GM23338 (cell line): ENCODE data around the gene MICAL3. TPM values are rescaled to one million over a fixed set of nuclear protein-coding genes. Genes with fewer than 3 reads are reported as not detected.

Experiments
- ATAC-seq: fragments of 200-7000 bp; cut with Tn5 transposase; 3 replicates; pipeline ENCODE4 v1.9.1; 2020
- DNase-seq: peaks from one replicate; pipeline ENCODE4 v3.0.0-alpha.2; 2015; ENCODE audit warnings: low spot score
- H2AFZ ChIP-seq: fragments of 200-600 bp; sonication (generic); 2 replicates; pipeline ENCODE4 v1.8.0; 2016; ENCODE audit warnings: antibody characterized with exemption, mild to moderate bottlenecking, moderate library complexity
- H3F3A ChIP-seq: fragments of 200-600 bp; sonication (generic); replicated peaks from 2 replicates; pipeline ENCODE4 v1.8.0; 2017; ENCODE audit warnings: antibody characterized with exemption, mixed run types, low read depth
- H3K27ac ChIP-seq: fragments of 200-600 bp; sonication (generic); 2 replicates; pipeline ENCODE4 v1.6.1; 2016; ENCODE audit warnings: low read depth
- H3K27me3 ChIP-seq: fragments of 200-600 bp; sonication (generic); 2 replicates; pipeline ENCODE4 v1.8.0; 2016; ENCODE audit warnings: mild to moderate bottlenecking, mixed run types, moderate library complexity; ENCODE audit not compliant: insufficient read depth
- H3K36me3 ChIP-seq: fragments of 200-600 bp; sonication (generic); 2 replicates; pipeline ENCODE4 v1.8.0; 2016; ENCODE audit warnings: mild to moderate bottlenecking; ENCODE audit not compliant: insufficient read depth
- H3K4me1 ChIP-seq: fragments of 200-600 bp; sonication (generic); 2 replicates; pipeline ENCODE4 v1.8.0; 2016; ENCODE audit warnings: mild to moderate bottlenecking, moderate library complexity; ENCODE audit not compliant: insufficient read depth
- H3K4me2 ChIP-seq: fragments of 200-600 bp; sonication (generic); 2 replicates; pipeline ENCODE4 v1.7.1; 2017; ENCODE audit warnings: mixed run types
- H3K4me3 ChIP-seq: fragments of 200-600 bp; sonication (generic); 2 replicates; pipeline ENCODE4 v1.6.1; 2016; ENCODE audit warnings: mixed run types
- H3K79me2 ChIP-seq: fragments of 200-600 bp; sonication (generic); replicated peaks from 2 replicates; pipeline ENCODE4 v1.8.0; 2017; ENCODE audit warnings: mild to moderate bottlenecking; ENCODE audit not compliant: insufficient read depth
- H3K9me2 ChIP-seq: fragments of 200-600 bp; sonication (generic); 2 replicates; pipeline ENCODE4 v1.8.0; 2017; ENCODE audit not compliant: insufficient read depth
- H4K20me1 ChIP-seq: fragments of 200-600 bp; sonication (generic); replicated peaks from 2 replicates; pipeline ENCODE4 v1.8.0; 2017; ENCODE audit warnings: mild to moderate bottlenecking; ENCODE audit not compliant: insufficient read depth
- H3K27ac Mint-ChIP-seq: 2 replicates; pipeline ENCODE4 v1.8.0; 2020; ENCODE audit warnings: inconsistent platforms, mild to moderate bottlenecking, moderate library complexity, mixed read lengths
- H3K27me3 Mint-ChIP-seq: 3 replicates; pipeline ENCODE4 v1.8.0; 2022; ENCODE audit warnings: low read depth, mild to moderate bottlenecking, moderate library complexity, mixed read lengths, inconsistent platforms; ENCODE audit not compliant: insufficient read depth, poor library complexity
- H3K36me3 Mint-ChIP-seq: 3 replicates; pipeline ENCODE4 v1.8.0; 2021; ENCODE audit warnings: low read depth, mild to moderate bottlenecking, inconsistent platforms, moderate library complexity, mixed read lengths
- H3K4me1 Mint-ChIP-seq: 3 replicates; pipeline ENCODE4 v1.8.0; 2020; ENCODE audit warnings: mild to moderate bottlenecking, inconsistent platforms, mixed read lengths
- H3K4me3 Mint-ChIP-seq: 3 replicates; pipeline ENCODE4 v1.8.0; 2021; ENCODE audit warnings: moderate library complexity, mild to moderate bottlenecking, inconsistent platforms, mixed read lengths
- H3K9me3 Mint-ChIP-seq: 3 replicates; pipeline ENCODE4 v1.8.0; 2020; ENCODE audit warnings: moderate library complexity, mild to moderate bottlenecking, inconsistent platforms, mixed read lengths
- CREB1 ChIP-seq: fragments of 250-450 bp; sonication (Bioruptor Pico); IDR thresholded peaks from 2 replicates; pipeline ENCODE4 v1.5.0; 2020; ENCODE audit warnings: low read depth, mild to moderate bottlenecking, moderate library complexity
- CTCF ChIP-seq, 2 experiments: fragments of 200-600 bp in 1 of 2; sonication (generic) in 1 of 2; conservative IDR thresholded peaks; 2 replicates each; pipeline versions ENCODE4 v1.5.1 to v1.6.1; 2016 to 2017; ENCODE audit warnings: antibody characterized with exemption in 2 of 2, low read depth in 2 of 2, mild to moderate bottlenecking in 2 of 2, moderate library complexity in 1 of 2
- EZH2 ChIP-seq: fragments of 200-600 bp; sonication (generic); IDR thresholded peaks from one replicate; pipeline ENCODE4 v1.8.0; 2017; ENCODE audit warnings: antibody characterized with exemption, mild to moderate bottlenecking, low read depth; ENCODE audit not compliant: unreplicated experiment
- EZH2phosphoT487 ChIP-seq: fragments of 200-600 bp; sonication (generic); IDR thresholded peaks from one replicate; pipeline ENCODE4 v1.8.1; 2018; ENCODE audit warnings: antibody characterized with exemption; ENCODE audit not compliant: unreplicated experiment
- JUNB ChIP-seq: IDR thresholded peaks from one replicate; pipeline ENCODE4 v1.6.1; 2016; ENCODE audit warnings: antibody characterized with exemption; ENCODE audit not compliant: unreplicated experiment
- NANOG ChIP-seq: IDR thresholded peaks from 2 replicates; pipeline ENCODE4 v1.6.1; 2016; ENCODE audit warnings: antibody characterized with exemption, borderline replicate concordance
- POLR2AphosphoS5 ChIP-seq: IDR thresholded peaks from 2 replicates; pipeline ENCODE4 v1.6.1; 2016; ENCODE audit warnings: antibody characterized with exemption, low read depth
- STAT1 ChIP-seq: IDR thresholded peaks from one replicate; pipeline ENCODE4 v1.6.1; 2016; ENCODE audit warnings: antibody characterized with exemption; ENCODE audit not compliant: unreplicated experiment
- ZNF114 ChIP-seq: fragments of 250-450 bp; sonication (Bioruptor Pico); IDR thresholded peaks from 2 replicates; pipeline ENCODE4 v1.5.0; 2020; ENCODE audit warnings: mild to moderate bottlenecking, moderate library complexity
- ZNF331 ChIP-seq: fragments of 250-450 bp; sonication (Bioruptor Pico); IDR thresholded peaks from 2 replicates; pipeline ENCODE4 v1.5.0; 2020; ENCODE audit warnings: low read depth, mild to moderate bottlenecking, moderate library complexity
- polyA plus RNA-seq: library from polyadenylated mRNA; unstranded; fragments of >200 nt; fragmentation: Nextera tagmentation; extraction: Ambion mirVana; gene quantifications from 2 replicates; pipeline ENCODE4 v1.2.1, GENCODE V29; 2016
- total RNA-seq: library from RNA; depleted of rRNA; stranded (reverse); fragments of >200 nt; shearing (Covaris generic); gene quantifications from 2 replicates; pipeline ENCODE4 v1.2.3, GENCODE V29; 2014
- TF ChIP-seq, protein P1 (sequence below): fragments of 250-450 bp; sonication (Bioruptor Pico); IDR thresholded peaks from 2 replicates; pipeline ENCODE4 v1.5.0; 2020; ENCODE audit warnings: mild to moderate bottlenecking, moderate library complexity

MICAL3 gene
- total and polyA plus RNA-seq, 2 experiments from 2014 or later, result 10.1 to 33.9 TPM

DNA sequence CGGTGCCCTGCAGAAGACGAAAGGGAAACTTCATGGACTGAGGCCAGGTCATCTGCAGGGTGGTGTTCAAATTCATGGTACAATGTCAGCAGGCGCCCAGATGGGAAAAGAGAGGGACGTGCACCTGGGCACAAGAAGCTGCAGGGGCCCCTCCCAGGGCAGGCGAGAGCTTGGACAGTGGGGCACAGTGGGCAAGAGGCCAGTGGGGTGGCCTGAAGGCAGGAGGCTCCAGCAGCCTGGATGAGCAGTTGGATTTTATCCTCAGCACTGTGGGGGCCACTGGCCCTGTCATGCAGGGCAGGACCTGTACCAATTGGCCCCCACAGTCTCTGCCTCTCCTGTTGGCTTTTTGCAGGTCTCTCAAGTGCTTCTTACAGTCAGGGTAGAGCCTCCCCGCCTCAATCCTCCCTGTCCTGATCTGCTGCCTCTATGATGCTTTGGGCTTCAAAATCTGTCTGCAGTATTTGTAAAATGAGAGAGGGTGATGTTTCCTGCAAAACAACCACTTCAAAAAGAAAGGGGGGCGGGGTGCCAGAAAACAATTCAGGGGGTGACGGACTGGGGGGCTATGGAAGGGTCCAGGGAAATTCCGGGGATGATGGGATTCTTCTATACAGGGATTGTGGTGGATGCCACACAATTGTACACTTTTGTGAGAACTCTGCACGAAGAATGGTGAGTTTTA is 248.4 kb downstream of the MICAL3 start:
- 0 out of 2 replicates have a peak, but pooled peaks cover 5% of the 10 kb centered on the region for H3F3A ChIP-seq
- peaks cover 27% of the 10 kb centered on the region for H3K79me2 ChIP-seq
- no peaks in the 10 kb centered on the region for H4K20me1 ChIP-seq
- peaks cover 4% of the 10 kb centered on the region for H3K9me3 Mint-ChIP-seq
- H3K36me3 ChIP-seq, result no peaks in the 10 kb centered on the region
- H3K27me3 Mint-ChIP-seq, result peaks cover 15% of the 10 kb centered on the region
- peaks cover 14% of the 10 kb centered on the region for H3K4me1 ChIP-seq
- 0 out of 2 replicates have a peak, but pooled peaks cover 3% of the 10 kb centered on the region for H3K27me3 ChIP-seq
- H3K27ac Mint-ChIP-seq, result no peak overlapping the region
- no peak for ATAC-seq
- H3K4me3 ChIP-seq, result no peak overlapping the region
- peak overlapping the region; percentile 67; the same call in 2 of the 3 replicates for H3K4me3 Mint-ChIP-seq
- no peaks in the 10 kb centered on the region; the same call in 1 of the 3 replicates for H3K36me3 Mint-ChIP-seq
- no peaks in the 10 kb centered on the region for H3K9me2 ChIP-seq
- TF ChIP-seq POLR2AphosphoS5 (no peak), ZNF114 (CRISPR knock-in tag) (no peak), NANOG (no peak), EZH2 (no peak)
- no peak overlapping the region for H3K27ac ChIP-seq
- H2AFZ ChIP-seq, result no peak overlapping the region
- H3K4me2 ChIP-seq, result no peak overlapping the region
- H3K4me1 Mint-ChIP-seq, result peaks cover 40% of the 10 kb centered on the region
- no peak for DNase-seq

DNA sequence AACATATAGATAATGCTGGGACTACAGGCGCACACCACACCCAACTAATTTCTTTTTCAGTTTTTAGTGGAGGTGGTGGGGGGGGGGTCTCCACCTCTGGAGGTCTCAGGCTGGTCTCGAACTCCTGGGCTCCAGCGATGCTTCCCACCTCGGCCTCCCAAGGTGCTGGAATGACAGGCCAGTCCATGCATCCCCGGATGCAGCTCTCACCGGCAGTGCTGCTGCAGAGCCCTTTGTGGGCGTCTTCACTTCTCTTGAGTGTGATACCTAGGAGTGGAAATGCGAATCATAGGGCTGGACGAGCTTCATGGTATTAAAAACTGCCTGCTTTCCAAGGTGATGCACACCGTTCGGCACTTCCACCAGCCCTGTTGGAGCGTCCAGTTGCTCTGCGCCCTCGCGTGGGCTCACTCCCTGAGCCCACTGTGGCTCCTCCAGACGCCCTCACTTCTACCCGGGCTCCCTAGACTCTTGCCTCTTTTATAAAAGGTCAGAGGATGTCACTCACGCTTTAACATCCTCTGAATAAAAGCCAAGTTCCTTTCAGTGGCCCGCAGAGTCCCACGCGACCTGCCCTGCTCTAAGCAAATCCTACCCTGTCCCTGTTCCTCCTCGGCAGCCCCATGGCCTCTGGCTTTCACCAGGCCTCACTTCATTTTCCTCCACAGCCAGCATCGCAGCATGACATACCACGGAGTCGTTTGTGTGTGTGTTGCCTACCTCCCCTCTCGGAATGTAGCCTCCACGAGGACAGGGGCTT is 249.3 kb downstream of the MICAL3 start:
- Histone ChIP-seq H3K4me1 (peaks cover 14% of the 10 kb centered on the region), H3K27me3 (0 out of 2 replicates have a peak, but pooled peaks cover 3% of the 10 kb centered on the region), H3K27ac (no peak overlapping the region), H3F3A (0 out of 2 replicates have a peak, but pooled peaks cover 5% of the 10 kb centered on the region), H4K20me1 (no peaks in the 10 kb centered on the region), H3K79me2 (peaks cover 35% of the 10 kb centered on the region), H3K36me3 (no peaks in the 10 kb centered on the region), H2AFZ (peak overlapping the region; percentile 90), H3K4me2 (peak overlapping the region; percentile 90), H3K9me2 (no peaks in the 10 kb centered on the region), H3K4me3 (peak overlapping the region; percentile 65)
- Mint-ChIP-seq H3K36me3 (no peaks in the 10 kb centered on the region; the same call in 1 of the 3 replicates), H3K27me3 (peaks cover 15% of the 10 kb centered on the region), H3K4me3 (peak overlapping the region; percentile 67), H3K27ac (no peak overlapping the region), H3K4me1 (peaks cover 36% of the 10 kb centered on the region), H3K9me3 (peaks cover 4% of the 10 kb centered on the region)
- DNase-seq, result no peak
- ATAC-seq, result no peak
- TF ChIP-seq JUNB (no peak), STAT1 (no peak), CREB1 (CRISPR knock-in tag) (no peak), ZNF331 (CRISPR knock-in tag) (no peak), CTCF (conservative IDR thresholded peaks at IDR 0.05; ENCODE audit: low read depth in 2 of 2) (no peak), ZNF114 (CRISPR knock-in tag) (no peak), EZH2 (no peak), EZH2phosphoT487 (no peak), NANOG (no peak)
- TF ChIP-seq, protein P1, sequence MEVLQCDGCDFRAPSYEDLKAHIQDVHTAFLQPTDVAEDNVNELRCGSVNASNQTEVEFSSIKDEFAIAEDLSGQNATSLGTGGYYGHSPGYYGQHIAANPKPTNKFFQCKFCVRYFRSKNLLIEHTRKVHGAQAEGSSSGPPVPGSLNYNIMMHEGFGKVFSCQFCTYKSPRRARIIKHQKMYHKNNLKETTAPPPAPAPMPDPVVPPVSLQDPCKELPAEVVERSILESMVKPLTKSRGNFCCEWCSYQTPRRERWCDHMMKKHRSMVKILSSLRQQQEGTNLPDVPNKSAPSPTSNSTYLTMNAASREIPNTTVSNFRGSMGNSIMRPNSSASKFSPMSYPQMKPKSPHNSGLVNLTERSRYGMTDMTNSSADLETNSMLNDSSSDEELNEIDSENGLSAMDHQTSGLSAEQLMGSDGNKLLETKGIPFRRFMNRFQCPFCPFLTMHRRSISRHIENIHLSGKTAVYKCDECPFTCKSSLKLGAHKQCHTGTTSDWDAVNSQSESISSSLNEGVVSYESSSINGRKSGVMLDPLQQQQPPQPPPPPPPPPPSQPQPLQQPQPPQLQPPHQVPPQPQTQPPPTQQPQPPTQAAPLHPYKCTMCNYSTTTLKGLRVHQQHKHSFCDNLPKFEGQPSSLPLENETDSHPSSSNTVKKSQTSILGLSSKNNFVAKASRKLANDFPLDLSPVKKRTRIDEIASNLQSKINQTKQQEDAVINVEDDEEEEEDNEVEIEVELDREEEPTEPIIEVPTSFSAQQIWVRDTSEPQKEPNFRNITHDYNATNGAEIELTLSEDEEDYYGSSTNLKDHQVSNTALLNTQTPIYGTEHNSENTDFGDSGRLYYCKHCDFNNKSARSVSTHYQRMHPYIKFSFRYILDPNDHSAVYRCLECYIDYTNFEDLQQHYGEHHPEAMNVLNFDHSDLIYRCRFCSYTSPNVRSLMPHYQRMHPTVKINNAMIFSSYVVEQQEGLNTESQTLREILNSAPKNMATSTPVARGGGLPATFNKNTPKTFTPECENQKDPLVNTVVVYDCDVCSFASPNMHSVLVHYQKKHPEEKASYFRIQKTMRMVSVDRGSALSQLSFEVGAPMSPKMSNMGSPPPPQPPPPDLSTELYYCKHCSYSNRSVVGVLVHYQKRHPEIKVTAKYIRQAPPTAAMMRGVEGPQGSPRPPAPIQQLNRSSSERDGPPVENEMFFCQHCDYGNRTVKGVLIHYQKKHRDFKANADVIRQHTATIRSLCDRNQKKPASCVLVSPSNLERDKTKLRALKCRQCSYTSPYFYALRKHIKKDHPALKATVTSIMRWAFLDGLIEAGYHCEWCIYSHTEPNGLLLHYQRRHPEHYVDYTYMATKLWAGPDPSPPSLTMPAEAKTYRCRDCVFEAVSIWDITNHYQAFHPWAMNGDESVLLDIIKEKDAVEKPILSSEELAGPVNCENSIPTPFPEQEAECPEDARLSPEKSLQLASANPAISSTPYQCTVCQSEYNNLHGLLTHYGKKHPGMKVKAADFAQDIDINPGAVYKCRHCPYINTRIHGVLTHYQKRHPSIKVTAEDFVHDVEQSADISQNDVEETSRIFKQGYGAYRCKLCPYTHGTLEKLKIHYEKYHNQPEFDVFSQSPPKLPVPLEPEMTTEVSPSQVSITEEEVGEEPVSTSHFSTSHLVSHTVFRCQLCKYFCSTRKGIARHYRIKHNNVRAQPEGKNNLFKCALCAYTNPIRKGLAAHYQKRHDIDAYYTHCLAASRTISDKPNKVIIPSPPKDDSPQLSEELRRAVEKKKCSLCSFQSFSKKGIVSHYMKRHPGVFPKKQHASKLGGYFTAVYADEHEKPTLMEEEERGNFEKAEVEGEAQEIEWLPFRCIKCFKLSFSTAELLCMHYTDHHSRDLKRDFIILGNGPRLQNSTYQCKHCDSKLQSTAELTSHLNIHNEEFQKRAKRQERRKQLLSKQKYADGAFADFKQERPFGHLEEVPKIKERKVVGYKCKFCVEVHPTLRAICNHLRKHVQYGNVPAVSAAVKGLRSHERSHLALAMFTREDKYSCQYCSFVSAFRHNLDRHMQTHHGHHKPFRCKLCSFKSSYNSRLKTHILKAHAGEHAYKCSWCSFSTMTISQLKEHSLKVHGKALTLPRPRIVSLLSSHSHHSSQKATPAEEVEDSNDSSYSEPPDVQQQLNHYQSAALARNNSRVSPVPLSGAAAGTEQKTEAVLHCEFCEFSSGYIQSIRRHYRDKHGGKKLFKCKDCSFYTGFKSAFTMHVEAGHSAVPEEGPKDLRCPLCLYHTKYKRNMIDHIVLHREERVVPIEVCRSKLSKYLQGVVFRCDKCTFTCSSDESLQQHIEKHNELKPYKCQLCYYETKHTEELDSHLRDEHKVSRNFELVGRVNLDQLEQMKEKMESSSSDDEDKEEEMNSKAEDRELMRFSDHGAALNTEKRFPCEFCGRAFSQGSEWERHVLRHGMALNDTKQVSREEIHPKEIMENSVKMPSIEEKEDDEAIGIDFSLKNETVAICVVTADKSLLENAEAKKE (CRISPR knock-in tag), result no peak
